Breast epithelium (tissue), 4 donors: ENCODE measurements around the gene GPR65. TPM values are rescaled to one million over a fixed set of nuclear protein-coding genes. Genes with fewer than 3 reads are reported as not detected.

Experiments used
- DNase-seq, 2 donors: peaks; one replicate each; pipeline ENCODE4 v3.0.0-alpha.2; 2019; ENCODE audit warnings: low spot score in 2 of 2
- H3K27ac ChIP-seq, 2 donors: fragments of 200-600 bp; sonication (generic) in 1 of 2; one replicate each; pipeline ENCODE4 v1.5.1; 2016 to 2019; ENCODE audit warnings: mild to moderate bottlenecking in 1 of 2
- H3K27me3 ChIP-seq, 2 donors: fragments of 200-600 bp; sonication (generic) in 1 of 2; one replicate each; pipeline versions ENCODE4 v1.5.1 to v1.6.0; 2017 to 2019; ENCODE audit warnings: control low read depth in 1 of 2, mild to moderate bottlenecking in 1 of 2
- H3K36me3 ChIP-seq: fragments of 200-600 bp; one replicate; pipeline ENCODE4 v1.5.1; 2019
- H3K4me1 ChIP-seq, 2 donors: fragments of 200-600 bp; sonication (generic); one replicate each; pipeline ENCODE4 v1.5.1; 2016 to 2019; ENCODE audit warnings: control low read depth in 1 of 2
- H3K4me3 ChIP-seq, 3 donors: fragments of 200-600 bp; sonication (generic); 1 replicate in 2 of 3; 2 replicates in 1 of 3; pipeline ENCODE4 v1.5.1; 2016 to 2019; ENCODE audit warnings: mild to moderate bottlenecking in 3 of 3, moderate library complexity in 2 of 3
- H3K9me3 ChIP-seq, 2 donors: fragments of 200-600 bp; sonication (generic) in 1 of 2; one replicate each; pipeline ENCODE4 v1.5.1; 2016 to 2019; ENCODE audit warnings: control low read depth in 1 of 2
- CTCF ChIP-seq, 3 donors: fragments of 450-650 bp; IDR thresholded peaks; one replicate each; pipeline ENCODE4 v1.5.1; 2016 to 2017; ENCODE audit warnings: antibody characterized with exemption in 3 of 3, mild to moderate bottlenecking in 3 of 3, moderate library complexity in 3 of 3
- POLR2A ChIP-seq: fragments of 450-650 bp; IDR thresholded peaks from one replicate; pipeline ENCODE4 v1.6.1; 2016; ENCODE audit warnings: antibody characterized with exemption, mild to moderate bottlenecking, moderate library complexity
- POLR2AphosphoS5 ChIP-seq, 3 donors: sonication (generic); formaldehyde crosslinking; IDR thresholded peaks; one replicate each; pipeline ENCODE4 v1.6.1; 2017; ENCODE audit warnings: antibody characterized with exemption in 3 of 3
- intact Hi-C: fragments of 100-400 bp; cut with DNase I; formaldehyde crosslinking; loops from one replicate; pipeline ENCODE4 v1.15.1; 2023; ENCODE audit warnings: low total_unique reads
- total RNA-seq, 3 donors: library from RNA; depleted of rRNA; stranded (reverse); fragments of >200 nt; gene quantifications; one replicate each; pipeline ENCODE4 v1.1.0, GENCODE V29; 2016

Gene GPR65
- total RNA-seq: 1 to 10 TPM; 1.0 to 2.3 (median 1.1) TPM

- no peaks in the 10 kb centered on the region for H3K4me1 ChIP-seq
- no peak within 1 kb of the TSS for H3K27ac ChIP-seq
- no peaks in the 10 kb centered on the region for H3K36me3 ChIP-seq
- DNase-seq: no peak
- peak within 1 kb of the TSS in 2 of 3 donors; percentile 0 for H3K4me3 ChIP-seq
- H3K9me3 ChIP-seq: no peaks in the 10 kb centered on the region
- intact Hi-C loops: no loop called here
- no peaks in the 10 kb centered on the region for H3K27me3 ChIP-seq
- TF ChIP-seq POLR2AphosphoS5 (IDR thresholded peaks at IDR 0.05) (no peak), CTCF (IDR thresholded peaks at IDR 0.05) (no peak), POLR2A (no peak)
These were observed at the start of gene GPR65 for GRCh38 chr14:88005050-88005481. GPR65 (plus strand) TSS chr14:88005135; CDS start chr14:88010848, 5,713 bp downstream.

GRCh38 chr14:87955501-87955900 is 49.4 kb upstream of the GPR65 start:
- no peak for DNase-seq
- H3K27ac ChIP-seq: no peak overlapping the region
- intact Hi-C loops: no loop called here
- no peaks in the 10 kb centered on the region for H3K27me3 ChIP-seq
- no peaks in the 10 kb centered on the region for H3K4me1 ChIP-seq
- no peak for TF ChIP-seq POLR2A
- no peak for TF ChIP-seq POLR2AphosphoS5 (IDR thresholded peaks at IDR 0.05)
- TF ChIP-seq CTCF (IDR thresholded peaks at IDR 0.05): no peak
- no peaks in the 10 kb centered on the region for H3K36me3 ChIP-seq
- no peak overlapping the region for H3K4me3 ChIP-seq
- H3K9me3 ChIP-seq: no peaks in the 10 kb centered on the region

GRCh38 chr14:87960013-87960787 is 44.7 kb upstream of the GPR65 start:
- Histone ChIP-seq H3K36me3 (no peaks in the 10 kb centered on the region), H3K9me3 (no peaks in the 10 kb centered on the region), H3K4me3 (no peak overlapping the region), H3K27me3 (no peaks in the 10 kb centered on the region), H3K4me1 (no peaks in the 10 kb centered on the region), H3K27ac (no peak overlapping the region)
- intact Hi-C loops: no loop called here
- TF ChIP-seq POLR2A (no peak), CTCF (IDR thresholded peaks at IDR 0.05) (no peak), POLR2AphosphoS5 (IDR thresholded peaks at IDR 0.05) (no peak)
- DNase-seq: no peak

DNA sequence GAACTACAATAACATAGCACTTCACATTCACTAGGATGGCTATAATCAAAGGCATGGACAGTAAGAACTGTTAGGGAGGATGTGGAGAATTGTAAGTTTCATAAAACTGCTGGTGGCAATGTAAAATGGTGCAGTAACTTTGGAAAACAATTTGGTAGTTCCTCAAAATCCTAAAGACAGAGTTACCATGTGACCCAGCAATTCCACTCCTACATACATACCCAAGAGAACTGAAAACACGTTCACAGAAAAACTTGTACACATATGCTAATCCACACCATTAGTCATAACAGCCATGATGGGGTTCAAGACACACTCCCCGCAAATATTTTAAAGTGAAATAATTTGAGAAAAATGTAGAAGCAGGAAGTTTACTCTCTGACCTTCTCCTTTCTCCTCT is 43.7 kb upstream of the GPR65 start:
- no peak for DNase-seq
- intact Hi-C loops: no loop called here
- TF ChIP-seq CTCF (IDR thresholded peaks at IDR 0.05) (no peak), POLR2A (no peak), POLR2AphosphoS5 (IDR thresholded peaks at IDR 0.05) (no peak)
- Histone ChIP-seq H3K4me1 (no peaks in the 10 kb centered on the region), H3K27me3 (no peaks in the 10 kb centered on the region), H3K36me3 (no peaks in the 10 kb centered on the region), H3K4me3 (no peak overlapping the region), H3K27ac (no peak overlapping the region), H3K9me3 (no peaks in the 10 kb centered on the region)

DNA sequence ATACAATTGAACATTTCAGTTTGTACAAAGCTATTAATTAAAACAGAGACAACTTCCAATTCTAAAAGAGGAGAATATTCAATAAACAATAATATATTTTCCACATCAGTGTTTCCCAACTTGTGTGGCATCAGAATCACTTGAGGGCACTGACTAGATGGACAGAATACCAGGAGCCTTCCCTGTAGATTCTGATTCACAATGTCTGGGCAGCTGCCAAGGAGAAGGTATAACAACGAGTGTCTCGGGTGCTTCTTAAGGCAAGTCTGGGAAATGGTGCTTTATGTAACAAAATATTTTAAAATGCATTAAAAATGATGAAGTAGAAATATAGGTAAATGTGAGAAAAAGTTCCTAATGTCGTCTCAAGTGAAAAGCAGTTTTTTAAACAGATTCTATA is 38.1 kb upstream of the GPR65 start:
- intact Hi-C loops: no loop called here
- H3K36me3 ChIP-seq: no peaks in the 10 kb centered on the region
- no peak overlapping the region for H3K4me3 ChIP-seq

More for the DNA sequence above, 38.1 kb upstream of the GPR65 start:
- Histone ChIP-seq H3K4me1 (no peaks in the 10 kb centered on the region), H3K27me3 (no peaks in the 10 kb centered on the region), H3K27ac (no peak overlapping the region), H3K9me3 (no peaks in the 10 kb centered on the region)
- DNase-seq: no peak
- TF ChIP-seq CTCF (IDR thresholded peaks at IDR 0.05) (no peak), POLR2A (no peak), POLR2AphosphoS5 (IDR thresholded peaks at IDR 0.05) (no peak)
